ENCODE data around the gene CDH13.

GRCh38 chr16:83589576-83589975 is 962.8 kb downstream of the CDH13 start:
- TF ChIP-seq CTCF (IDR thresholded peaks at IDR 0.05; ENCODE audit: control extremely low read depth in 1 of 3, insufficient read depth in 1 of 3, low read depth in 1 of 3, low read length in 3 of 3) = no peak
- no peak for TF ChIP-seq CHD2 (IDR thresholded peaks at IDR 0.05; ENCODE audit: low read length)
- no peak for TF ChIP-seq EP300 (IDR thresholded peaks at IDR 0.05; ENCODE audit: borderline replicate concordance in 1 of 2, low read depth in 2 of 2, low read length in 2 of 2)
- no peak for TF ChIP-seq RAD21 (IDR thresholded peaks at IDR 0.05 in 1 of 2, conservative IDR thresholded peaks at IDR 0.05 in 1 of 2; ENCODE audit: low read depth in 2 of 2, low read length in 2 of 2)
- TF ChIP-seq BCL11A (IDR thresholded peaks at IDR 0.05; ENCODE audit: low read depth in 2 of 2, low read length in 2 of 2) = no peak
- TF ChIP-seq EZH2 (IDR thresholded peaks at IDR 0.05; ENCODE audit: low read depth, low read length, severe bottlenecking) = no peak
- no peak for TF ChIP-seq POLR2AphosphoS5 (IDR thresholded peaks at IDR 0.05; ENCODE audit: low read depth, low read length)
- TF ChIP-seq POLR2A (IDR thresholded peaks at IDR 0.05; ENCODE audit: control extremely low read depth in 1 of 2, low read depth in 2 of 2, low read length in 2 of 2) = no peak
- TF ChIP-seq SUZ12 (IDR thresholded peaks at IDR 0.05; ENCODE audit: low read length) = no peak
- no peak for TF ChIP-seq RFX5 (IDR thresholded peaks at IDR 0.05; ENCODE audit: borderline replicate concordance, low read depth, low read length)
